Coronary artery (tissue), 2 donors: ENCODE data around the gene GPR137.

Experiments used
- DNase-seq: peaks from one replicate; pipeline ENCODE4 v3.0.0-alpha.2; 2017; ENCODE audit warnings: low spot score
- H3K27ac ChIP-seq, 2 donors: fragments of 200-600 bp; sonication (generic); one replicate each; pipeline ENCODE4 v1.5.1; 2016 to 2019
- H3K4me3 ChIP-seq: fragments of 200-600 bp; sonication (generic); 2 replicates; pipeline ENCODE4 v1.5.1; 2016; ENCODE audit warnings: mild to moderate bottlenecking, moderate library complexity
- CTCF ChIP-seq: fragments of 200-600 bp; sonication (generic); IDR thresholded peaks from one replicate; pipeline ENCODE4 v1.5.1; 2019; ENCODE audit warnings: antibody characterized with exemption

GPR137 gene

GRCh38 chr11:64284962-64285884, at the start of gene GPR137:
Gene GPR137, plus strand, starts transcription at chr11:64285848. Its CDS starts 677 bp downstream, at chr11:64286525.
- Histone ChIP-seq H3K27ac (peak within 1 kb of the TSS; percentile 89 to 97), H3K4me3 (peak within 1 kb of the TSS; percentile 84)
- DNase-seq, result peak; percentile 91
- no peak for TF ChIP-seq CTCF

GRCh38 chr11:64237484-64237951, 48.1 kb upstream of the GPR137 start:
- peak overlapping the region in 1 of 2 donors; percentile 31 for H3K27ac ChIP-seq
- no peak for TF ChIP-seq CTCF
- no peak for DNase-seq

GRCh38 chr11:64238076-64238475, 47.6 kb upstream of the GPR137 start:
- no peak for TF ChIP-seq CTCF
- no peak overlapping the region for H3K4me3 ChIP-seq
- no peak overlapping the region for H3K27ac ChIP-seq
- DNase-seq, result no peak

More at GRCh38 chr11:64237484-64237951, 48.1 kb upstream of the GPR137 start:
- no peak overlapping the region for H3K4me3 ChIP-seq

- DNase-seq, result no peak
- no peak overlapping the region for H3K4me3 ChIP-seq
- TF ChIP-seq CTCF, result no peak
- peak overlapping the region in 1 of 2 donors; percentile 56 for H3K27ac ChIP-seq
These were observed 46.6 kb upstream of the GPR137 start for GRCh38 chr11:64238999-64239398.

- no peak for DNase-seq
- peak overlapping the region; percentile 96 for H3K4me3 ChIP-seq
- TF ChIP-seq CTCF, result no peak
- H3K27ac ChIP-seq, result peak overlapping the region; percentile 100
These were observed 45.8 kb upstream of the GPR137 start for GRCh38 chr11:64239662-64240434.

- DNase-seq, result peak; percentile 99
- no peak for TF ChIP-seq CTCF
- peak within 1 kb of the TSS; percentile 96 for H3K4me3 ChIP-seq
- H3K27ac ChIP-seq, result peak within 1 kb of the TSS; percentile 100
These were observed 45.0 kb upstream of the GPR137 start, which contains the start of gene FKBP2 for GRCh38 chr11:64240435-64241240. Gene FKBP2, plus strand, starts transcription at chr11:64241095. Its CDS starts 1,293 bp downstream, at chr11:64242388.
